NCI-H128 (cell line): ENCODE measurements around the gene CFAP61.

ENCODE experiments used
- DNase-seq: peaks from one replicate; lab custom pipeline; 2025; ENCODE audit not compliant: unreplicated experiment; lab: John Stamatoyannopoulos, UW

Gene CFAP61

GRCh38 chr20:20359628-20360027 lies 307.3 kb downstream of the CFAP61 start:
- DNase-seq = no peak

GRCh38 chr20:20360464-20360863 lies 308.1 kb downstream of the CFAP61 start:
- no peak for DNase-seq

GRCh38 chr20:20362774-20363433 lies 310.6 kb downstream of the CFAP61 start:
- peak; percentile 82 for DNase-seq

- no peak for DNase-seq
Observed at GRCh38 chr20:20363434-20363798, 311.1 kb downstream of the CFAP61 start.

GRCh38 chr20:20363799-20364592 lies 311.7 kb downstream of the CFAP61 start:
- DNase-seq = peak; percentile 91

- DNase-seq = no peak
Observed at GRCh38 chr20:20364593-20365479, 312.5 kb downstream of the CFAP61 start.

- peak; percentile 44 for DNase-seq
Observed at GRCh38 chr20:20365480-20366161, 313.3 kb downstream of the CFAP61 start.

- no peak for DNase-seq
Observed at GRCh38 chr20:20366551-20366875, 314.2 kb downstream of the CFAP61 start.

GRCh38 chr20:20366876-20367574 lies 314.7 kb downstream of the CFAP61 start:
- DNase-seq = peak; percentile 69

- DNase-seq = peak; percentile 98
Observed at GRCh38 chr20:20367575-20368417, 315.5 kb downstream of the CFAP61 start, which contains the start of gene INSM1. Gene INSM1 (plus strand): TSS chr20:20368104. CDS start chr20:20368268, 164 bp downstream.

GRCh38 chr20:20368418-20369249 lies 316.3 kb downstream of the CFAP61 start:
- no peak for DNase-seq

GRCh38 chr20:20369250-20370093 lies 317.1 kb downstream of the CFAP61 start:
- no peak for DNase-seq

GRCh38 chr20:20370094-20370575 lies 317.8 kb downstream of the CFAP61 start:
- DNase-seq = no peak

GRCh38 chr20:20371083-20371482 lies 318.8 kb downstream of the CFAP61 start:
- DNase-seq = no peak

- no peak for DNase-seq
Observed at GRCh38 chr20:20371681-20372080, 319.3 kb downstream of the CFAP61 start.

- DNase-seq = no peak
Observed at GRCh38 chr20:20373091-20373571, 320.8 kb downstream of the CFAP61 start.

GRCh38 chr20:20375862-20376261 lies 323.5 kb downstream of the CFAP61 start:
- DNase-seq = no peak
